AG09309 (cell line): ENCODE data around the gene GLCCI1.

Source experiments
- DNase-seq: peaks from one replicate; pipeline ENCODE4 v3.0.0-alpha.2; 2010; ENCODE audit warnings: low read depth
- H3K4me3 ChIP-seq: 2 replicates; pipeline ENCODE4 v1.5.1; 2011; ENCODE audit warnings: mild to moderate bottlenecking, low read depth, low read length, moderate library complexity; ENCODE audit not compliant: control insufficient read depth
- TF ChIP-seq, protein P1 (sequence below): IDR thresholded peaks from 2 replicates; pipeline ENCODE4 v1.5.1; 2011; ENCODE audit warnings: mild to moderate bottlenecking, low read depth, low read length, inconsistent platforms; ENCODE audit not compliant: insufficient read depth, control insufficient read depth; ENCODE audit errors: missing control alignments

Gene GLCCI1

DNA sequence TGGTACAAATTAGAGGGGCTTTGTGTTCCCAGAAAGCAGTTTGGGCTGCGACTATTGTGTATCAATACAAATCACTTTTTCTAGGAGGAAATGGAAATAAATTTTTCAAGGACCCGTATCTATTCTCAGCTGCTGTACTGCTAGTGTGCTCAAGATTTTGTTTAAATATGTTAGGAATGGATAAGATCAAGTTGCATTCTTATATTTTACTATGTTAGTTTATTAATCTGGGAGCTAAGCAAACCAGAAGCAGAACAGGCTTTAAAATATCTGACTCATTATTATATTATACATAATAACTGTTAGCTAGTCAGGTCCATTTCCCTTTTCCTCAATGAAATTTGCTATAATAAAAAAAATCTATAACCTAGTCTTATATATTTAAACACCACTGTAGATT, 11.1 kb upstream of the GLCCI1 start:
- TF ChIP-seq, protein P1, sequence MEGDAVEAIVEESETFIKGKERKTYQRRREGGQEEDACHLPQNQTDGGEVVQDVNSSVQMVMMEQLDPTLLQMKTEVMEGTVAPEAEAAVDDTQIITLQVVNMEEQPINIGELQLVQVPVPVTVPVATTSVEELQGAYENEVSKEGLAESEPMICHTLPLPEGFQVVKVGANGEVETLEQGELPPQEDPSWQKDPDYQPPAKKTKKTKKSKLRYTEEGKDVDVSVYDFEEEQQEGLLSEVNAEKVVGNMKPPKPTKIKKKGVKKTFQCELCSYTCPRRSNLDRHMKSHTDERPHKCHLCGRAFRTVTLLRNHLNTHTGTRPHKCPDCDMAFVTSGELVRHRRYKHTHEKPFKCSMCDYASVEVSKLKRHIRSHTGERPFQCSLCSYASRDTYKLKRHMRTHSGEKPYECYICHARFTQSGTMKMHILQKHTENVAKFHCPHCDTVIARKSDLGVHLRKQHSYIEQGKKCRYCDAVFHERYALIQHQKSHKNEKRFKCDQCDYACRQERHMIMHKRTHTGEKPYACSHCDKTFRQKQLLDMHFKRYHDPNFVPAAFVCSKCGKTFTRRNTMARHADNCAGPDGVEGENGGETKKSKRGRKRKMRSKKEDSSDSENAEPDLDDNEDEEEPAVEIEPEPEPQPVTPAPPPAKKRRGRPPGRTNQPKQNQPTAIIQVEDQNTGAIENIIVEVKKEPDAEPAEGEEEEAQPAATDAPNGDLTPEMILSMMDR: no peak
- no peak for DNase-seq
- H3K4me3 ChIP-seq: no peak overlapping the region

DNA sequence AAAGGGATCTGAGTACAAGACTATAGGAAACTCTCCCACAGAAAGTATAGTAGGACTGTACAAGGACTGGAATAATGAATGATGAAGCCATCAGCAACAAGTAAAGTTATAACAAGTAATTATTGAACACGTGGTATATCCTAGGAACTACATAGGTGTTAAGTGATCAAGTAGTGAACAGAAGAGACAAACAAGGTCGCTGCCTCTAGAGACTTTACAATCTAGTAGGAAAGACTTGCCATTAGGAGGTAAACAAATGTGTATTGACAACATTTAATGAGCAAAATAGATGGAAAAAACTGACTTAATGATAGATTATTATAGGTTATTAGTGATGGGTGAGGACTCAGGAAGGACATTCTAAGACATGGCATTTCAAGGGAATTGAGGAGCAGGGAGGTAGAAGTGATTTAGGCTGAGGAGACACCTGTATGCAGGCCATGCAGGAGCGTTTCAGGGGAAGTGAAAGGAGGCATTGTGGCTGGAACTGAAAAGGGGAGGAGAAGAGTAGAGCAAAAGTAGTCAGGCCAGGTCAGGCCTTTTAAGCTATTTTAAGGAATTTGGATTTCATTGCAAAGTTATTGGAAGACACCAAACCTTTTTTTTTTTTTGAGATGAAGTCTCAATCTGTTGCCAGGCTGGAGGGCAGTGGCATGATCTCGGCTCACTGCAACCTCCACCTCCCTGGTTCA, 8.5 kb upstream of the GLCCI1 start:
- no peak for DNase-seq
- TF ChIP-seq, protein P1: no peak
- no peak overlapping the region for H3K4me3 ChIP-seq

DNA sequence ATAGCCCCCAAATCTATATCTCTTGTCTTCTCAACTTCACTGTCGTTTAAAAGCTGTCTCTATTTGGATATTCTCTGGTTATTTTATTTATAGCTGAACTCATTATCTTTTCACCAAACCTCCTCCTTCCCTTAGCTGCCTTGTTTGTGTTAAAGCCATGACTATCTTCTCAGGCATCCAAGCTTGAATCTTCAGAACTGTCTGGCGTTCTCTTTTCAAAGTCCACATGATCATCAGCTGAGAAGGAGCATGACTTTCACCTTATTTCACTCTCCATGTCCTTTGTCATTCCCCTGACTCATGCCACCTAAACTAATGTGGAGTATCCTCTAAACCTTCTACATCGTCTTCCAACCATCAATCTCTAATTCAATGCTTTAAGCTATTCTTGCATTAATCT, 5.7 kb upstream of the GLCCI1 start:
- DNase-seq: no peak
- no peak overlapping the region for H3K4me3 ChIP-seq
- TF ChIP-seq, protein P1: no peak

DNA sequence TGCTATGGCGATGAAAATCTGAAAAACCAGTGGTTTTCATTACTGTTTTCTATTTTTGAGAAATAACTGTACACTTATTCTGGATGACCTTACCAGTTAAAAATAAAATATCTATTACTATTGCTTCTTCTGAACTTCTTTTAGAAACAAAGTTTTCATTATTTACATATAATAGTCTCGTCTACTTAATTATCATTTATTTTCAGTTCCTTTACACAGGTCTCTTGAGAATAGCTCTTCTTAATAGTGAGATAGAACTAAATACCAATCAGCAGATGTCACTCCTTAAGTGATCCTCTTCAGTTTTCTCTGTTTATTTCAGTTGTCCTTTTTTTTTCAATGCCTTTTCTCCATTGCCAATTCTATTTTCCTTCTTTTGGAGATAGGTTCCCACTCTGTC, 4.3 kb upstream of the GLCCI1 start:
- TF ChIP-seq, protein P1: no peak
- DNase-seq: no peak
- H3K4me3 ChIP-seq: no peak overlapping the region

DNA sequence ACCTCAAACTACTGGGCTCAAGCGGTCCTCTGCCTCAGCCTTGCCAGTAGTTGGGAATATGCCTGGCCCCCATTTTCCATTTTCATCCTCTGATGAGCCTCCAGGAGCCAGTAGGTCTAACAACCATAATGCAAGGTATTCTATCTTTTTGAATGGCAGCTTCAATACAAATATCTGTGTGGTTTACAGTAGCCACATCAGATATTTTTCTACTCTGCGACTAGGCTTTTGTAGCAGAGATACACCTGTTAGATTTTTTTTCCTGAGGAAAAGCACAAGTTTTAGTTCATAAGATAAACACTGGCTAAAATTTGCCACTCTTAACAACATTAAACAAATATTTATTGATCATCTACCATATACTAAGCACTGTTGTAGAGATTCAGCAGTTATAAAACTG, 3.9 kb upstream of the GLCCI1 start:
- H3K4me3 ChIP-seq: no peak overlapping the region
- TF ChIP-seq, protein P1: no peak
- DNase-seq: no peak

DNA sequence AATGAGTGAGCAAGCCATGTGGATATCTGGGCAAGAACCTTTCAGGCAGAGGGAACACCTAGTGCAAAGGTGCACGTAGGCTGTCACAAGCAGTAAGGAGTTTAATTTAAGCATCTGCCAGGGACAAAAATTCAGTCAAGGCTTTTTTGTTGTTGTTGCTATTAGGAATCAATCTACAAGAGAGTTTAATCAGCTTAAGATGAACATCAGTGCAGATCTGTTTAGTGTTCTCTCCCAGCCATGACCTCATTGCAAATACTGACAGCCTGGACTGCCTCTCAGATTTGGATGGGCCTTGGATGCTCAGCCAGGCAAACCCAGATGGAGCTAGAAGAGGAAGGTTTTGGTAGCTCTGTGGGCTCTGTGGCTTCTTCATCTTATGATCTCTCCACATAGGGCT, 3.3 kb upstream of the GLCCI1 start:
- TF ChIP-seq, protein P1: no peak
- DNase-seq: no peak
- no peak overlapping the region for H3K4me3 ChIP-seq
